OCI-LY7 (cell line): Measurements from ENCODE around the gene LRP5.

Experiments used
- EZH2phosphoT487 ChIP-seq: fragments of 200-600 bp; sonication (generic); IDR thresholded peaks from 2 replicates; pipeline ENCODE4 v1.6.1; 2018; ENCODE audit warnings: low read depth, borderline replicate concordance, mild to moderate bottlenecking, mixed run types, antibody characterized with exemption, low read length, moderate library complexity, mixed read lengths
- TF ChIP-seq, protein P1 (sequence below): fragments of 200-600 bp; sonication (generic); conservative IDR thresholded peaks from 2 replicates; pipeline ENCODE4 v1.5.1; 2014; ENCODE audit warnings: mild to moderate bottlenecking, antibody characterized with exemption, low read length, moderate library complexity, mixed read lengths

- TF ChIP-seq, protein P1, sequence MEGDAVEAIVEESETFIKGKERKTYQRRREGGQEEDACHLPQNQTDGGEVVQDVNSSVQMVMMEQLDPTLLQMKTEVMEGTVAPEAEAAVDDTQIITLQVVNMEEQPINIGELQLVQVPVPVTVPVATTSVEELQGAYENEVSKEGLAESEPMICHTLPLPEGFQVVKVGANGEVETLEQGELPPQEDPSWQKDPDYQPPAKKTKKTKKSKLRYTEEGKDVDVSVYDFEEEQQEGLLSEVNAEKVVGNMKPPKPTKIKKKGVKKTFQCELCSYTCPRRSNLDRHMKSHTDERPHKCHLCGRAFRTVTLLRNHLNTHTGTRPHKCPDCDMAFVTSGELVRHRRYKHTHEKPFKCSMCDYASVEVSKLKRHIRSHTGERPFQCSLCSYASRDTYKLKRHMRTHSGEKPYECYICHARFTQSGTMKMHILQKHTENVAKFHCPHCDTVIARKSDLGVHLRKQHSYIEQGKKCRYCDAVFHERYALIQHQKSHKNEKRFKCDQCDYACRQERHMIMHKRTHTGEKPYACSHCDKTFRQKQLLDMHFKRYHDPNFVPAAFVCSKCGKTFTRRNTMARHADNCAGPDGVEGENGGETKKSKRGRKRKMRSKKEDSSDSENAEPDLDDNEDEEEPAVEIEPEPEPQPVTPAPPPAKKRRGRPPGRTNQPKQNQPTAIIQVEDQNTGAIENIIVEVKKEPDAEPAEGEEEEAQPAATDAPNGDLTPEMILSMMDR, result no peak
- no peak for TF ChIP-seq EZH2phosphoT487
Observed at GRCh38 chr11:68498321-68498720, 185.9 kb downstream of the LRP5 start.
